Thoracic aorta (tissue), 2 donors: ENCODE data around the gene BTBD17. TPM values are rescaled to one million over a fixed set of nuclear protein-coding genes. Genes with fewer than 3 reads are reported as not detected.

ENCODE experiments used
- ATAC-seq: fragments of 150-250 bp; one replicate; pipeline ENCODE4 v1.8.0; 2017; ENCODE audit warnings: low read depth; ENCODE audit not compliant: insufficient number of reproducible peaks, low FRiP score
- DNase-seq: peaks from one replicate; pipeline ENCODE4 v3.0.0-alpha.2; 2020; ENCODE audit warnings: low spot score
- H3K27ac ChIP-seq, 2 donors: fragments of 200-600 bp; sonication (generic); 1 replicate in 1 of 2; 2 replicates in 1 of 2; pipeline ENCODE4 v1.5.1; 2016; ENCODE audit warnings: mild to moderate bottlenecking in 2 of 2, moderate library complexity in 2 of 2
- H3K27me3 ChIP-seq: fragments of 200-600 bp; sonication (generic); replicated peaks from 2 replicates; pipeline ENCODE4 v1.6.0; 2016; ENCODE audit warnings: mild to moderate bottlenecking; ENCODE audit not compliant: insufficient read depth
- H3K36me3 ChIP-seq: fragments of 200-600 bp; sonication (generic); one replicate; pipeline ENCODE4 v1.5.1; 2016
- H3K4me1 ChIP-seq, 2 donors: fragments of 200-600 bp; sonication (generic); 1 replicate in 1 of 2; 2 replicates in 1 of 2; pipeline versions ENCODE4 v1.5.1 to v1.6.0; 2016; ENCODE audit warnings: low read depth in 2 of 2, mild to moderate bottlenecking in 1 of 2; ENCODE audit not compliant: control insufficient read depth in 1 of 2
- H3K4me3 ChIP-seq: fragments of 200-600 bp; sonication (generic); 2 replicates; pipeline ENCODE4 v1.5.1; 2016; ENCODE audit warnings: mild to moderate bottlenecking
- H3K9me3 ChIP-seq: fragments of 200-600 bp; sonication (generic); 2 replicates; pipeline ENCODE4 v1.5.1; 2016
- CTCF ChIP-seq: fragments of 200-600 bp; sonication (generic); IDR thresholded peaks from one replicate; pipeline ENCODE4 v1.5.1; 2019; ENCODE audit warnings: antibody characterized with exemption
- total RNA-seq, 2 donors: library from RNA; depleted of rRNA; stranded (reverse); fragments of >200 nt; gene quantifications; one replicate each; pipeline versions ENCODE4 v1.1.0 to v1.2.3, GENCODE V29; 2016

BTBD17 gene
- total RNA-seq, 2 donors from 2014 or later = not detected

DNA sequence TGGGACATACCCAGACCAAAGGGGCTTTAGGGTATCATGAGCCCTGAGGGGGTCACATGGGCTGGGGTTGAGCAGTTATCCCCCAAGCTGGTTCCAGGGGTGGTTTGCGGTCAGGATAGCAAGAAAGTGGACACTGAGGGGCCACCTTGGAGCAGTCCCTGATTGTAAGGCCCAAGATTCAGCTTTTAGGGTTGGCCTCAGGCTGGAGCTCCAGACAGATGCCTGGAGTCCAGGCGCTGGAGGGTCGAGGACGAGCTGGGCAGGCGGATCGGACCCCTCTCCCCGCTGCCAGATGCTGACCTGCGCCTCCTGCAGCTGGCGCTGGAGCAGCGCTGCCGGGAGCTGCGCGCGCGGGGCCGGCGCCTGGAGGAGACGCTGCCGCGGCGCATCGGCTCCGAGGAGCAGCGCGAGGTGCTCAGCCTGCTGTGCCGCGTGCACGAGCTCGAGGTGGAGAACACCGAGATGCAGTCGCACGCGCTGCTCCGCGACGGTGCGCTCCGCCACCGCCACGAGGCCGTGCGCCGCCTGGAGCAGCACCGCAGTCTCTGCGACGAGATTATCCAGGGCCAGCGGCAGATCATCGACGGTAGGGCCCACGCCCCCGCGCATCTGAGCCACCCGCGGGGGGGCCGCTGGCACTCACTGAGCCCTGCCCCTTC lies 10.0 kb downstream of the BTBD17 start:
- ATAC-seq (no peak), DNase-seq (no peak)
- H3K36me3 ChIP-seq = no peaks in the 10 kb centered on the region
- H3K4me3 ChIP-seq = no peak overlapping the region
- peaks cover 6% of the 10 kb centered on the region for H3K27me3 ChIP-seq
- H3K27ac ChIP-seq = no peak overlapping the region
- no peaks in the 10 kb centered on the region for H3K9me3 ChIP-seq
- no peaks in the 10 kb centered on the region for H3K4me1 ChIP-seq
- no peak for TF ChIP-seq CTCF

DNA sequence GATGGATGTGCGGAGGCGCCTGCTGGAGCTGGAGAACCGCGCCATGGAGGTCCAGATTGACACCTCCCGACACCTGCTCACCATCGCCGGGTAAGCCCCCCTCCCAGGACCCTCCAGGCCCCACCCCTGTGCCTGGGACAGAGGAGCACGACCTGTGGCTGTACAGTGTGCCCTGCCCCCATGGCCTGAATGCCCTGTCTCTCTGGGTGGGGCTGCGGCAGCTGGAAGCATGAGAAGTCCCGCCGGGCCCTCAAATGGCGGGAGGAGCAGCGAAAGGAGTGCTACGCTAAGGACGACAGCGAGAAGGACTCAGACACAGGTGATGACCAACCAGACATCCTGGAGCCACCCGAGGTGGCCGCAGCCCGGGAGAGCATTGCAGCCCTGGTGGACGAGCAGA lies 11.2 kb downstream of the BTBD17 start:
- peaks cover 6% of the 10 kb centered on the region for H3K27me3 ChIP-seq
- no peak for TF ChIP-seq CTCF

DNA sequence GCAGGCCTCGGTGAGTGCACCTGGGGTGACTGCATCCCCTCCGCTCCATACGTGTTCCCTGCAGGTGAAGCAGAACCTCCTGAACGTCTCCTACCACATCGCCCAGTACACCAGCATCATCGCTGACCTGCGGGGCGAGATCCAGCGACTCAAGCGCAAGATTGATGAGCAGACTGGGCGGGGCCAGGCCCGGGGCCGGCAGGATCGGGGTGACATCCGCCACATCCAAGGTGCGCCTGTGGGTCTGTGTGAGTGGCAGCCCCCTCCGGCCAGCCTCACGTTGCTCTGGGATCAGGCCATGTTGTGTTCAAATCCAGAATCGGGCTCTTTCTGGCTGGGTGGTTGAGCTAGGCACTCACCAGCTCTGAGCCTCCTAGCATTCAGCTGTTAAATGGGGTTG lies 12.5 kb downstream of the BTBD17 start:
- no peak for DNase-seq
- Histone ChIP-seq H3K9me3 (no peaks in the 10 kb centered on the region), H3K4me1 (no peaks in the 10 kb centered on the region), H3K27me3 (peaks cover 6% of the 10 kb centered on the region), H3K27ac (no peak overlapping the region), H3K4me3 (no peak overlapping the region), H3K36me3 (no peaks in the 10 kb centered on the region)
- ATAC-seq = no peak
- no peak for TF ChIP-seq CTCF

More for the DNA sequence above, 11.2 kb downstream of the BTBD17 start:
- Histone ChIP-seq H3K4me1 (no peaks in the 10 kb centered on the region), H3K36me3 (no peaks in the 10 kb centered on the region), H3K9me3 (no peaks in the 10 kb centered on the region), H3K4me3 (no peak overlapping the region), H3K27ac (no peak overlapping the region)
- ATAC-seq (no peak), DNase-seq (no peak)

DNA sequence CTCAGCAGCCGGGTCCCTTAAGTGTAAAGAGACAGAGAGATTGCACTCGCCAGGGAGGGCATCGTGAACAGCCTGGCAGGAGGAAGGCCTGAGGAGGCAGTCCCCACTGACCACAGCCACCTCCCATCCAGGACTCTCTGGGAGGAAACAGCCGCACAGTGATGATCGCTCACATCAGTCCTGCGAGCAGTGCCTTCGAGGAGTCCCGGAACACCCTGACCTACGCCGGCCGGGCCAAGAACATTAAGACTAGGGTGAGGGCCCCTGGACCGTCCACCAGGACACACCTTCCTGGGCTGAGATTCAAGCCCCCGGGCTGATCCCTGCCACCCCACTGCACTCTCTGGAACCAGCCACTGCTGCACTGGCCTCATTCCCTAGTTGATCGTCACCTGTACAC lies 14.0 kb downstream of the BTBD17 start:
- no peak overlapping the region for H3K4me3 ChIP-seq
- DNase-seq (no peak), ATAC-seq (no peak)
- H3K27ac ChIP-seq = no peak overlapping the region
- H3K9me3 ChIP-seq = no peaks in the 10 kb centered on the region
- no peaks in the 10 kb centered on the region for H3K27me3 ChIP-seq
- no peaks in the 10 kb centered on the region for H3K36me3 ChIP-seq
- TF ChIP-seq CTCF = no peak
- no peaks in the 10 kb centered on the region for H3K4me1 ChIP-seq

- ATAC-seq (no peak), DNase-seq (no peak)
- no peak for TF ChIP-seq CTCF
- no peaks in the 10 kb centered on the region for H3K27me3 ChIP-seq
- no peaks in the 10 kb centered on the region for H3K4me1 ChIP-seq
- H3K27ac ChIP-seq = no peak overlapping the region
- no peaks in the 10 kb centered on the region for H3K9me3 ChIP-seq
- no peak overlapping the region for H3K4me3 ChIP-seq
- H3K36me3 ChIP-seq = no peaks in the 10 kb centered on the region
These were observed 16.0 kb downstream of the BTBD17 start for GRCh38 chr17:74345433-74346241.
